Stimulated activated CD4-positive, alpha-beta T cell treated with anti-CD3 and anti-CD28 coated beads, TNF-alpha, amount 100 ng/mL, for 24 hours (primary cell): ENCODE results near the gene TAS1R3.

Experiments used
- DNase-seq, 3 experiments: peaks; one replicate each; pipeline ENCODE4 v3.0.0-alpha.2; 2020; ENCODE audit warnings: low read depth in 3 of 3

TAS1R3 gene

DNA sequence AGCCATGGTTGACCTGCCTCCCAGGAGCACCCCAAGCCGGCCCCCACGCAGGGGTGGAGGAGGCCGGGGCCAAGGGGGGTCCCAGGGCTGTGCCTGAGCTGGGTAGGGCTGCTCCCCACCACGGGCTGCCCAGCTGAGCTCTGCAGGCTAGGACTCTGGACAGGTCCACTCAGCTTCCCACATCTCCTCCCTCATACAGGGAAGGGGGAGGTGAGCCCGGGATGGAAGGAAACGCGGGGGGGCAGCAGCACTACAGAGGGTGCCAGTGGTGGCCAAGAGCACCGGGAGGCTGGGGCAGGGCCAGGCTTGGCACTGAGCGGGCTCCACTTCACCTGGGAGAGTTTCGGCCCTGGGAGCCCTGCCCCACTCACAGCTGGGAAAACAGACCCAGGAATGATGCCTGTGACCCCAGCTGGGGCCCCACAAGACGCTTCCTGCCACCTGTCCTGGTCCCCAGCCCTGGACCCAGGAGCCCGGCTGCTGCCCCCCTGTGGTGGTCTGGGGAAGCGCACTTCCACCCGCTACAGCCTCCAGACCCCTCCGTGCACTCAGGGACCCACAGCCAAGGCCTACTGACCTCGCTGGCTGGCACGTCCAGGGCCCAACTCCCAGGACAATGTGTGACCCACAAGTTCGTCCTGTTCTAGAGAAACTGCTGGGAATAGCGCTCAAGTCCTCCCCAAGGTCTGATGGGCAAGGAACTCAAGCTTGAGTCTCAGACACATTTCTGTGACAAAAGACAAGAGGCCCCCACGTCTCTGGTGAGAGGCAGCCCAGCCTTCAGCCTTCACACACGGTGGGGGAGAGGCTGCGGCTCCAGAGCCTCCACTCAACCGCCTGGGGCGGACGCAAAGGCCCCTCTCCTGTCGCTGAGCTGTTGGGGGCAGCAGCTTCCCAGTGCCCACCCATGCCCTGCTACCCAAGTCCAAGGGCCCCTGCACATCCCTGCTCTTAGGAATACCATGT, 40.9 kb downstream of the TAS1R3 start:
- peak; percentile 60 to 78 (median 61) for DNase-seq

DNA sequence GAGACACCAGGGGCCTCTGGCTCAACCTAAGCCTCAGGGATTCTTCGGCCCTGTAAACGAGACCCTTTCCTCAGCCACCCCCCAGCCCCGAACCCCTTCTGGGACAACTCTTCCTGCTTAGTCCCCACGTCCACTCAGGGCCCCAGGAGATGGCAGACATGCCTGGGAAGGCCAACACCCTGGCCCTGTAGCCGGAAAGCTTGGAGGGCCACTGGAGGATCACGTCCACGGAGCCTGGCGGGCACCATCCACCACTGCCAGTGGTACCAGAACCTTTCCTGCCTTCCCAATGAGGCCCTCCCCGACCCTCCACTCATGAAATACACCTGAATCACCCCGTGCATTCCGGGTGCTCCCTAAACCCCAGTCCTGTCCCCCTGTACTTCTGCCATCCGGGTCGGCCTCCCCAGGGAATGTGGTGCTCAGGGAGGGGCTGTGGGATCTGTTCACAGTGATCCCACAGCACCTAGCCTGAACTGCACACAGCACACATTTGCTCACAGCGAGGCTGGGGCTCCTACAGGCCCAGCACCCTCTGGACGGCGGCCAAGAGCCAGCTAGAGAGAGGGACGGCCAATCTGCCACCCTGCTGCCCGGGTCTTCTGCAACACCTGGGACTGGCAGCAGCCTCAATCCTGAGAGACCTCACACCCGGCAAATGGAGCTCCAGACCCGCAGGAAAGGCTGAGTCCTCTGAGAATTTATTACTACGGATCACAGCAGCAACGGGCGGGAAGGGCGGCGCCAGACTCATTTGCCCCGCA, 42.2 kb downstream of the TAS1R3 start:
- DNase-seq, result no peak

GRCh38 chr1:1373815-1374588, 42.9 kb downstream of the TAS1R3 start:
- DNase-seq, result no peak

GRCh38 chr1:1374589-1374928, 43.5 kb downstream of the TAS1R3 start:
- no peak for DNase-seq

- peak; percentile 91 to 95 (median 93) for DNase-seq
These were observed 44.0 kb downstream of the TAS1R3 start, which contains the start of gene AURKAIP1 for GRCh38 chr1:1374929-1375662. Gene AURKAIP1, minus strand, starts transcription at chr1:1375207. Its CDS starts 451 bp downstream, at chr1:1374756.

DNA sequence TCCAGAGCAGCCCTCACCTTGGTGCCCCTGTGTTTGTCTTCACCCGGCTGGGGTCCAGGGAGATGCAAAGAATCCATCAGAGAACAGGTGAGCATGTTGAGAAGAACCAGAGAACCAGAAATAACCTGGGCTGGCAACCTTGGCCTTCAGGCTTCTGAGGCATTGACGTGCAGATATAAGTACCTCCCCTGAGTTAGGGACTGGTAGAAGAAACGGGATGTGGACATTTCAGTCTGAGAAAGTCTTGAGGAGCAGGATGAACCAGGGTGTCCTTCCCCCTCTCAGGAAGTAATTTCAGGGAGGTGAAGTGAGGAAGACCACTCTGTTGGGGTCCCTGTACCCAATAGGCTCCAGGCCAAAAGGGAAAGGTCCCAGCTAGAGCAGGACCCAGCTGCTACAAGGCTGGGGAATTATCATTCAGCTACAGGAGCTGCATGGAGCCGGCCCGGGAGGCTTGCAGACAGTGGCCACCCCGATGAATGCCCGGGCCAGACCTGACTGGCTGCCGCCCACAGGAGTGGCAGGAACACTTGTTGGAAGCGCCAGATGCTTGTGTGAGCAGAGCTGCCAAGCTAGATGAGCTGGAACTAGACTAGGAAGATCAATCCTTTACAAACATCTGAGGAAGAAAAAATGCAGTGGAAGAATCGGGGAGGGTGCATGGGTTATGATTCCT, 45.6 kb downstream of the TAS1R3 start:
- DNase-seq, result no peak

GRCh38 chr1:1377540-1378205, 46.6 kb downstream of the TAS1R3 start:
- no peak for DNase-seq

DNA sequence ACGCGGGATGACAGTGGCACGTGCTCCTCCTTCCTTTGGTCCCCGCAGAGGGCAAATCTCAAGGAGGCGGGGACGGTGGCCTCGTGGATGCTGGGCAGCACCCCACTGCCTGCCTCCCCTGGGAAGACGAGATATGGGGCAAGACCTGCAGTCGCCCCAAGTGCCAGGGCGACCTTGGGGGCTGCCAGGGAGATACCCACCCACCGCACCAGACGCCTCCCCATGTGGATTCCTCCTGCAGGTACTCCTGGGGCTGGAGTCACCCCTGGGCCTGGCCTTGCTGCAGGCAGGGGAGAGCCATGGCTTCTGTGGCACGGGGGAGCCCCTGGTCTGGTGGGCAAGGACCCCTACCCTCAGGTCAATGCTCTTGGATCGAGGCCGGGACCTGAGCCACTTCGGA, 49.8 kb downstream of the TAS1R3 start:
- no peak for DNase-seq

GRCh38 chr1:1381294-1381693, 50.2 kb downstream of the TAS1R3 start:
- no peak for DNase-seq
